ENCODE measurements around the gene HSD17B11.
"Not testable (repeated sequence)": the region's sequence is repeated elsewhere in the genome, so short reads cannot be mapped to it uniquely, and the experiment has no call there.

Gene HSD17B11

DNA sequence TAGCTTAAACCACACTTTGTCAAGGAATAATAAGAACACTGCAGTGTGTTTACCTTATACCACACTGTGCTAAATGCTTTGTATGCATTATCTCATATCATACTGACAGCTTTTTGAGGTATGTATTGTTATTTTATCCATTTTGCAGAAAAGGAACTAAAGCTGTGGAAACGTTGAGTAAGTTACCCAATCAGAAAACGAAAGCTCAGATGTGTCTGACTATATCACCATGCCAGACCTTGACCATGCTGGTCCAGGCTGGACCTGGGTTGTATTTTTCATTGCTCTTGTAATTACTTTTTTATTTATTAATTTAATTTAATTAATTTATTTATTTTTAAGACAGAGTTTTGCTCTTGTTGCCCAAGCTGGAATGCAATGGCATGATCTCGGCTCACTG, 2.1 kb downstream of the HSD17B11 start:
- TF ChIP-seq, protein P1, sequence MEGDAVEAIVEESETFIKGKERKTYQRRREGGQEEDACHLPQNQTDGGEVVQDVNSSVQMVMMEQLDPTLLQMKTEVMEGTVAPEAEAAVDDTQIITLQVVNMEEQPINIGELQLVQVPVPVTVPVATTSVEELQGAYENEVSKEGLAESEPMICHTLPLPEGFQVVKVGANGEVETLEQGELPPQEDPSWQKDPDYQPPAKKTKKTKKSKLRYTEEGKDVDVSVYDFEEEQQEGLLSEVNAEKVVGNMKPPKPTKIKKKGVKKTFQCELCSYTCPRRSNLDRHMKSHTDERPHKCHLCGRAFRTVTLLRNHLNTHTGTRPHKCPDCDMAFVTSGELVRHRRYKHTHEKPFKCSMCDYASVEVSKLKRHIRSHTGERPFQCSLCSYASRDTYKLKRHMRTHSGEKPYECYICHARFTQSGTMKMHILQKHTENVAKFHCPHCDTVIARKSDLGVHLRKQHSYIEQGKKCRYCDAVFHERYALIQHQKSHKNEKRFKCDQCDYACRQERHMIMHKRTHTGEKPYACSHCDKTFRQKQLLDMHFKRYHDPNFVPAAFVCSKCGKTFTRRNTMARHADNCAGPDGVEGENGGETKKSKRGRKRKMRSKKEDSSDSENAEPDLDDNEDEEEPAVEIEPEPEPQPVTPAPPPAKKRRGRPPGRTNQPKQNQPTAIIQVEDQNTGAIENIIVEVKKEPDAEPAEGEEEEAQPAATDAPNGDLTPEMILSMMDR (IDR thresholded peaks at IDR 0.05; ENCODE audit: unreplicated experiment in 3 of 3): no peak
- peaks cover 26% of the 10 kb centered on the region for H3K4me1 Mint-ChIP-seq
- H3K27ac Mint-ChIP-seq: no peak overlapping the region
- H3K9me3 Mint-ChIP-seq: peaks cover 30% of the 10 kb centered on the region
- H3K4me3 Mint-ChIP-seq: peak overlapping the region in 2 of 3 experiments; percentile 42 to 62
- peaks cover 41% of the 10 kb centered on the region for H3K36me3 Mint-ChIP-seq (ENCODE audit: low read depth)
- H3K27me3 Mint-ChIP-seq (ENCODE audit: low read depth): no peaks in the 10 kb centered on the region

DNA sequence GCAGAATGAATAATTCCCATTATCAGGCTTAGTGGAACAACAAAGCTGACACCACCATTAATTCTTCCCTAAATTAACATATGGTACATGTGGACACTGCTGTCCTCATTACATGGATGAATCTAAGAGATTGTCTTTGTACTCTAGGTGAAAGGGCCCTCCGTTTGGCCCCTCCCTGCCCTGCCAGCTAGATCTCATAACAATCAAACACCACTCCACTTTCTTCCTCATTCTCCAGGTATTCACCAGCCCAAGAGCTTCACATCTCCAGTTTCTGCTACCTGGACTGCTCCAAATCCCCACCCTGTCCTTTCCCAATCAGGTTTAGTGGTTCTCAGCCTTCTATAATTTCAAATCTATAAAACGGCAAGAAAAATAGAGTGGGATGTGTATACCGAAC, 3.8 kb downstream of the HSD17B11 start:
- H3K36me3 Mint-ChIP-seq (ENCODE audit: low read depth): peaks cover 54% of the 10 kb centered on the region
- H3K4me1 Mint-ChIP-seq: peaks cover 26% of the 10 kb centered on the region
- H3K9me3 Mint-ChIP-seq: peaks cover 39% of the 10 kb centered on the region
- no peak overlapping the region for H3K27ac Mint-ChIP-seq
- peak overlapping the region in 1 of 3 experiments; percentile 55 for H3K4me3 Mint-ChIP-seq
- H3K27me3 Mint-ChIP-seq (ENCODE audit: low read depth): no peaks in the 10 kb centered on the region
- TF ChIP-seq, protein P1 (IDR thresholded peaks at IDR 0.05; ENCODE audit: unreplicated experiment in 3 of 3): no peak

DNA sequence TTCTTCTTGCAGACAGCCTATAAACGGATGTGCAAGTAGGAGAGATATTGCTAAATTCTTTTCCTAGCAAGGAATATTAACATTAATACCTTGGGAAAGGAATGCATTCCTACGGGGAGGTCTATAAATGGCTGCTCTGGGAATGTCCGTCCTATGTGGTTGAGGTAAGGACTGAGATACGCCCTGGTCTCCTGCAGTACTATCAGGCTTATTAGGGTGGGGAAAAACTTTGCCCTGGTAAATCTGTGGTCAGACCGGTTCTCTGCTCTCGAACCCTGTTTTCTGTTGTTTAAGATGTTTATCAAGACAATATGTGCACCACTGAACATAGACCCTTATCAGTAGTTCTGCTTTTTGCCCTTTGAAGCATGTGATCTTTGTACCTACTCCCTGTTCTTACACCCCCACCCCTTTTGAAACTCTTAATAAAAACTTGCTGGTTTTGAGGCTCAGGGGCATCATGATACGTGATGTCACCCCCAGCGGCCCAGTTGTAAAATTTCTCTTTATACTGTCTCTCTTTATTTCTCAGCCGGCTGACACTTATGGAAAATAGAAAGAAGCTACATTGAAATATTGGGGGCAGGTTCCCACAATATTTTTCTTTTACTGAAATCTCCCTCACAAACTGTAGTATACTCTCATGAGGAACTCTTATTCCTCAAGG, 6.4 kb downstream of the HSD17B11 start:
- not testable (repeated sequence) for H3K4me3 Mint-ChIP-seq; H3K27ac Mint-ChIP-seq; H3K27me3 Mint-ChIP-seq (ENCODE audit: low read depth)
- H3K9me3 Mint-ChIP-seq: peaks cover 39% of the 10 kb centered on the region
- peaks cover 13% of the 10 kb centered on the region for H3K4me1 Mint-ChIP-seq
- peaks cover 68% of the 10 kb centered on the region for H3K36me3 Mint-ChIP-seq (ENCODE audit: low read depth)

DNA sequence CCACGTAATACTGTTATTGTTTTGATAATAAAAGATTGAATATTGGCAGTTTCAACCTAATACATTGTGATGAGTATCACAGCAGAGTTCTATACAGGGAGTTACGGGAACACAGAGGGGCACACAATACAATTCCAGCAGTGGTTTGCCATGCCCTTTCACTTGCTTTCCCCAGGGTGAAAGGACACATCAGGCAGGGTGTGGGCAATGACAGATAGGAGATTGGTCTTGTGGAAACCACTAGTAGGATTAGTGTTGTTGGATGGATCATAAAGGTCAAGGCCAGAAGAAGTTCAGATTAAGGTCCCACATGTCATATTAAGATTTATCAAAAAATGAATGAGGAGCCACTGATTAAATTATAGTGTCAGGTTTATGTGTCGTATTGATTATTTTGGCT, 8.1 kb downstream of the HSD17B11 start:
- H3K27me3 Mint-ChIP-seq (ENCODE audit: low read depth): no peaks in the 10 kb centered on the region
- H3K36me3 Mint-ChIP-seq (ENCODE audit: low read depth): peaks cover 59% of the 10 kb centered on the region
- H3K27ac Mint-ChIP-seq: no peak overlapping the region
- peaks cover 34% of the 10 kb centered on the region for H3K9me3 Mint-ChIP-seq
- peaks cover 3% of the 10 kb centered on the region for H3K4me1 Mint-ChIP-seq
- H3K4me3 Mint-ChIP-seq: no peak overlapping the region
- TF ChIP-seq, protein P1 (IDR thresholded peaks at IDR 0.05; ENCODE audit: unreplicated experiment in 3 of 3): no peak

DNA sequence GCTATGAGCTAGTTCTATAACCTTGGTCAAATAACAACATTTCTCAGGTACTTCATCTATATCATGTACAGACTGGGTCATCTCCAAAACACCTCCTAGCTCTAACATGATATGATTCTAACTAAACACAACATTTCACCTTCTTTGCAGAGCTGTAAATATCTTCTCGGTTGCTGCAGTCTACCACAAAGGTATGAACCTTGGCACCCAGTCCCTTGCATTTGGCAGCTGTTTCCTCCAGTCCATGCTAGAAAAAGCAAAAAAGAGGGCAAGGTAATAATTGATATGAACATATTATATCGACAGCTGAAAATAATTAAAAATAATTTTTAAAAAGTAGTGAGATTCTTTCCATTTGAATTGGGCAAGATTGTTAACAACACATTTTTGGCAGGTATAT, 8.9 kb downstream of the HSD17B11 start:
- Mint-ChIP-seq H3K27me3 (ENCODE audit: low read depth) (no peaks in the 10 kb centered on the region), H3K4me3 (no peak overlapping the region), H3K4me1 (no peaks in the 10 kb centered on the region), H3K27ac (no peak overlapping the region), H3K9me3 (peaks cover 29% of the 10 kb centered on the region), H3K36me3 (ENCODE audit: low read depth) (peaks cover 51% of the 10 kb centered on the region)
- TF ChIP-seq, protein P1 (IDR thresholded peaks at IDR 0.05; ENCODE audit: unreplicated experiment in 3 of 3): no peak

DNA sequence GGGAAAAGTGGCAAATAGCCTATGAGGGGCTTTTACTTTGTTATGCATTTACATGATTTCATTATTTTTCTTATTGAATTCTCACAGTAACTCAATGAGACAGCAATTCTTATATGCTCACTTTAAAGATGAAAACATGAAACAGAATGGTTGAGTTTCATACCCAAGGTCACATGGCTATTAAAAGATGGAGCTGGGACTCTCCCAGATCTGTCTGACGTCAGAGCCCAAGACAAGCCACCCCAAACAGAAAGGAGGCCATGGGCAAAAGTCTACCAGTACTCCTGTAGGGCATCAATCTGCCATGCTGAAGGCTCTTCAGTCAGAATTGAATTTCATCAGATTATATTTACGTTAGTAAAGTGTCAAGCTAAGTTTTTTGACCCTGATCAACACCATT, 13.2 kb downstream of the HSD17B11 start:
- Mint-ChIP-seq H3K27ac (no peak overlapping the region), H3K27me3 (ENCODE audit: low read depth) (no peaks in the 10 kb centered on the region), H3K4me3 (no peak overlapping the region), H3K9me3 (peaks cover under 1% of the 10 kb centered on the region), H3K36me3 (ENCODE audit: low read depth) (peaks cover 28% of the 10 kb centered on the region), H3K4me1 (no peaks in the 10 kb centered on the region)
- TF ChIP-seq, protein P1 (IDR thresholded peaks at IDR 0.05; ENCODE audit: unreplicated experiment in 3 of 3): no peak

Measured in nephron (organoid).